Upper lobe of left lung (tissue), 4 donors: ENCODE data around the gene COL6A5.

Experiments used
- CTCF ChIP-seq, 6 experiments: fragments of 450-650 bp in 4 of 6; fragments of 200-600 bp in 2 of 6; sonication (generic) in 2 of 6; IDR thresholded peaks; one replicate each; pipeline ENCODE4 v1.5.1; 2016 to 2019; ENCODE audit warnings: antibody characterized with exemption in 6 of 6
- EP300 ChIP-seq, 4 donors: sonication (generic); formaldehyde crosslinking; IDR thresholded peaks; one replicate each; pipeline ENCODE4 v1.5.1; 2017; ENCODE audit warnings: antibody characterized with exemption in 4 of 4, control low read depth in 2 of 4
- POLR2A ChIP-seq, 4 donors: fragments of 450-650 bp; IDR thresholded peaks; one replicate each; pipeline ENCODE4 v1.5.1; 2016 to 2017; ENCODE audit warnings: antibody characterized with exemption in 4 of 4, mild to moderate bottlenecking in 2 of 4
- POLR2AphosphoS5 ChIP-seq, 2 donors: sonication (generic); formaldehyde crosslinking; IDR thresholded peaks; one replicate each; pipeline ENCODE4 v1.5.1; 2017; ENCODE audit warnings: antibody characterized with exemption in 2 of 2

DNA sequence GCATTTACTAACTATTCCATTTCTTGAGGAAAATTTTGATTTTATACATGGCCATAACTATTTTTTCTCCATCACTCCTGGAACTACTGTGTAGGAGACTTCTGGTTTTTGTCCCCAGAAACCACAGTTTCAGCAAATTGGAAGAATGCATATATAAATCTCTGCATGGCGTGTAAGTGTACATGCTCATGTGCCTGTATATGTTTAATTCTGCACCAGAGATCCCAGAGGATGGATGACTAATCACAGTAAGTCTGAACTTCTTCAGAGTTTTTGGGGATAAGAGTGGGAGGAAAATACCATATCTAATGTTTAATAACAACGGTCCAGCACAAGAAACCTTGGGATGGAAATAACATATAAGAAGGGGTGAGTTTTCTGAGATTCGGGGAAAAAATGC, 160.6 kb downstream of the COL6A5 start:
- TF ChIP-seq CTCF (IDR thresholded peaks at IDR 0.05) (no peak), POLR2A (IDR thresholded peaks at IDR 0.05) (no peak), EP300 (IDR thresholded peaks at IDR 0.05) (no peak), POLR2AphosphoS5 (IDR thresholded peaks at IDR 0.05) (no peak)
